Measurements from ENCODE around the gene ZNF19.
A peak's percentile ranks its signal among the peaks of the same experiment; 100 is the strongest.

The ZNF19 gene

GRCh38 chr16:71441348-71442050 lies 47.6 kb downstream of the ZNF19 start:
- DNase-seq (ENCODE audit: low spot score) = no peak

GRCh38 chr16:71440669-71441347 lies 48.3 kb downstream of the ZNF19 start:
- DNase-seq (ENCODE audit: low spot score) = no peak

GRCh38 chr16:71439523-71439922 lies 49.6 kb downstream of the ZNF19 start:
- DNase-seq (ENCODE audit: low spot score) = no peak

- DNase-seq (ENCODE audit: low spot score) = no peak
Measured at GRCh38 chr16:71436473-71436872, 52.7 kb downstream of the ZNF19 start.

- no peak for DNase-seq (ENCODE audit: low spot score)
Measured at GRCh38 chr16:71432906-71433305, 56.2 kb downstream of the ZNF19 start.

- no peak for DNase-seq (ENCODE audit: low spot score)
Measured at GRCh38 chr16:71431991-71432390, 57.1 kb downstream of the ZNF19 start.

- DNase-seq (ENCODE audit: low spot score) = no peak
Measured at GRCh38 chr16:71431176-71431575, 57.9 kb downstream of the ZNF19 start.

GRCh38 chr16:71430744-71431143 lies 58.4 kb downstream of the ZNF19 start:
- DNase-seq (ENCODE audit: low spot score) = no peak

GRCh38 chr16:71429581-71429980 lies 59.5 kb downstream of the ZNF19 start:
- no peak for DNase-seq (ENCODE audit: low spot score)

- DNase-seq (ENCODE audit: low spot score) = no peak
Measured at GRCh38 chr16:71428883-71429282, 60.2 kb downstream of the ZNF19 start.

GRCh38 chr16:71428385-71428784 lies 60.7 kb downstream of the ZNF19 start:
- DNase-seq (ENCODE audit: low spot score) = no peak

- DNase-seq (ENCODE audit: low spot score) = no peak
Measured at GRCh38 chr16:71426880-71427615, 62.1 kb downstream of the ZNF19 start.

- peak; percentile 73 for DNase-seq (ENCODE audit: low spot score)
Measured at GRCh38 chr16:71426069-71426879, 62.9 kb downstream of the ZNF19 start.

GRCh38 chr16:71425746-71426068 lies 63.4 kb downstream of the ZNF19 start:
- no peak for DNase-seq (ENCODE audit: low spot score)

GRCh38 chr16:71424626-71425025 lies 64.5 kb downstream of the ZNF19 start:
- DNase-seq (ENCODE audit: low spot score) = no peak

- no peak for DNase-seq (ENCODE audit: low spot score)
Measured at GRCh38 chr16:71423865-71424264, 65.3 kb downstream of the ZNF19 start.
